ENCODE data around the gene KIFC3. TPM values are rescaled to one million over a fixed set of nuclear protein-coding genes. Genes with fewer than 3 reads are reported as not detected.

KIFC3 gene
- total and polyA plus RNA-seq, 2 of the 13 experiments (the other 11 are each of a cell fraction or from before 2014, with no cell fraction given) = 42.1 to 45.3 TPM

GRCh38 chr16:57845115-57845514, 42.8 kb upstream of the KIFC3 start (continued):
- TF ChIP-seq NR2C2 (CRISPR knock-in tag; IDR thresholded peaks at IDR 0.05; ENCODE audit: borderline replicate concordance) (no peak), CCDC6 (CRISPR knock-in tag; IDR thresholded peaks at IDR 0.05) (no peak), FOXM1 (CRISPR knock-in tag; IDR thresholded peaks at IDR 0.05) (no peak)

GRCh38 chr16:57844416-57845030, 42.2 kb upstream of the KIFC3 start:
- TF ChIP-seq BCL6 (CRISPR knock-in tag; IDR thresholded peaks at IDR 0.05) (peak; percentile 73), ZNF414 (CRISPR knock-in tag; IDR thresholded peaks at IDR 0.05) (no peak)
- ATAC-seq (peak; percentile 17), FAIRE-seq (no peak), DNase-seq (ENCODE audit: low spot score) (no peak)
- WGBS (ENCODE audit: low lambda C conversion rate) = 80% methylated on average over 8 of the region's 10 CpGs
- in situ Hi-C loops (cut with HindIII; ENCODE audit: extremely low pct_ligation_motif_present, low pct_unique_long_range_greater_than_20kb) = no loop called here
- Histone ChIP-seq H3K27me3 (ENCODE audit: control insufficient read depth in 1 of 2, insufficient read depth in 2 of 2, low read length in 2 of 2) (no peaks in the 10 kb centered on the region), H3K4me2 (ENCODE audit: low read depth, low read length) (no peak overlapping the region), H3K9ac (ENCODE audit: insufficient read depth, low read depth, low read length) (no peak overlapping the region), H3K27ac (ENCODE audit: extremely low read length, insufficient read depth, low read length) (no peak overlapping the region), H3K36me3 (replicated peaks in 1 of 2; ENCODE audit: control insufficient read depth in 1 of 2, insufficient read depth in 2 of 2, low read length in 2 of 2) (no peaks in the 10 kb centered on the region), H2AFZ (ENCODE audit: low read length) (no peak overlapping the region), H3K79me2 (ENCODE audit: insufficient read depth, low read length) (no peaks in the 10 kb centered on the region), H3K4me3 (replicated peaks in 1 of 3; ENCODE audit: insufficient read depth in 1 of 3, low read depth in 2 of 3, low read length in 3 of 3) (no peak overlapping the region), H3K9me3 (ENCODE audit: low read length) (no peaks in the 10 kb centered on the region), H4K20me1 (ENCODE audit: insufficient read depth, low read length) (no peaks in the 10 kb centered on the region), H3K4me1 (ENCODE audit: insufficient read depth, low read length) (peaks cover 55% of the 10 kb centered on the region)
- ChIA-PET POLR2A (interaction anchor here (0.6 to 2.5 kb wide), 3 partner anchors 17 to 161 kb away, joined by 3 to 6 read pairs (median 3); no protein-coding TSS in a partner anchor), CTCF (ENCODE audit: low intra/inter-chr PET ratio, low total read pairs) (no interaction called here)
- intact Hi-C loops (cut with micrococcal nuclease; ENCODE audit: unreplicated experiment) = loop anchor here (5.0 kb wide), 1 partner anchor 47 kb away; no protein-coding TSS in a partner anchor
- BruUV-seq (replicated peaks) = no TSS peak

- Histone ChIP-seq H3K9me3 (ENCODE audit: low read length) (no peaks in the 10 kb centered on the region), H3K27ac (ENCODE audit: extremely low read length, insufficient read depth, low read length) (no peak overlapping the region), H3K36me3 (replicated peaks in 1 of 2; ENCODE audit: control insufficient read depth in 1 of 2, insufficient read depth in 2 of 2, low read length in 2 of 2) (no peaks in the 10 kb centered on the region), H3K9ac (ENCODE audit: insufficient read depth, low read depth, low read length) (no peak overlapping the region), H4K20me1 (ENCODE audit: insufficient read depth, low read length) (no peaks in the 10 kb centered on the region), H3K79me2 (ENCODE audit: insufficient read depth, low read length) (no peaks in the 10 kb centered on the region), H3K4me2 (ENCODE audit: low read depth, low read length) (no peak overlapping the region), H2AFZ (ENCODE audit: low read length) (no peak overlapping the region), H3K4me1 (ENCODE audit: insufficient read depth, low read length) (peaks cover 55% of the 10 kb centered on the region), H3K27me3 (ENCODE audit: control insufficient read depth in 1 of 2, insufficient read depth in 2 of 2, low read length in 2 of 2) (no peaks in the 10 kb centered on the region), H3K4me3 (replicated peaks in 1 of 3; ENCODE audit: insufficient read depth in 1 of 3, low read depth in 2 of 3, low read length in 3 of 3) (no peak overlapping the region)
- WGBS (ENCODE audit: low lambda C conversion rate) = 100% methylated on average over 1 of the region's 1 CpG
- ChIA-PET POLR2A (no interaction called here), CTCF (ENCODE audit: low intra/inter-chr PET ratio, low total read pairs) (no interaction called here)
- TF ChIP-seq HOXD1 (CRISPR knock-in tag; IDR thresholded peaks at IDR 0.05) (no peak), ZNF121 (CRISPR knock-in tag; IDR thresholded peaks at IDR 0.05) (peak; percentile 81)
- in situ Hi-C loops (cut with HindIII; ENCODE audit: extremely low pct_ligation_motif_present, low pct_unique_long_range_greater_than_20kb) = no loop called here
- BruUV-seq (replicated peaks) = no TSS peak
- FAIRE-seq (no peak), ATAC-seq (no peak), DNase-seq (ENCODE audit: low spot score) (no peak)
- intact Hi-C loops (cut with micrococcal nuclease; ENCODE audit: unreplicated experiment) = loop anchor here (5.0 kb wide), 1 partner anchor 46 kb away; no protein-coding TSS in a partner anchor
These were observed 41.1 kb upstream of the KIFC3 start for GRCh38 chr16:57843400-57843799.

Measured in HepG2 (cell line).